Peyer's patch (tissue), 4 donors: ENCODE measurements around the gene NOL4L. TPM values are rescaled to one million over a fixed set of nuclear protein-coding genes. Genes with fewer than 3 reads are reported as not detected.

Experiments used
- DNase-seq, 3 donors: peaks; one replicate each; pipeline ENCODE4 v3.0.0-alpha.2; 2017 to 2019
- H3K27ac ChIP-seq, 4 donors: fragments of 200-600 bp; sonication (generic); one replicate each; pipeline ENCODE4 v1.5.1; 2016 to 2019
- H3K27me3 ChIP-seq, 2 donors: fragments of 200-600 bp; sonication (generic); one replicate each; pipeline ENCODE4 v1.5.1; 2019
- H3K36me3 ChIP-seq, 3 donors: fragments of 200-600 bp; sonication (generic); one replicate each; pipeline ENCODE4 v1.5.1; 2016 to 2019
- H3K4me1 ChIP-seq, 4 donors: fragments of 200-600 bp; sonication (generic); one replicate each; pipeline ENCODE4 v1.5.1; 2016 to 2019
- H3K4me3 ChIP-seq, 4 donors: fragments of 200-600 bp; sonication (generic); 1 replicate in 3 of 4; 2 replicates in 1 of 4; pipeline ENCODE4 v1.5.1; 2016 to 2019; ENCODE audit warnings: mild to moderate bottlenecking in 1 of 4
- H3K9me3 ChIP-seq, 4 donors: fragments of 200-600 bp; sonication (generic); one replicate each; pipeline ENCODE4 v1.5.1; 2016 to 2019; ENCODE audit warnings: mild to moderate bottlenecking in 1 of 4
- POLR2A ChIP-seq, 2 donors: fragments of 450-650 bp; IDR thresholded peaks; one replicate each; pipeline ENCODE4 v1.5.1; 2017; ENCODE audit warnings: antibody characterized with exemption in 2 of 2, mild to moderate bottlenecking in 2 of 2, moderate library complexity in 2 of 2
- total RNA-seq, 4 donors: library from RNA; depleted of rRNA; stranded (reverse); fragments of >200 nt; gene quantifications; one replicate each; pipeline ENCODE4 v1.1.0, GENCODE V29; 2016
- TF ChIP-seq, protein P1 (sequence below), 6 experiments: fragments of 450-650 bp in 4 of 6; fragments of 200-600 bp in 2 of 6; sonication (generic) in 1 of 6; IDR thresholded peaks; one replicate each; pipeline ENCODE4 v1.5.1; 2017 to 2019; ENCODE audit warnings: antibody characterized with exemption in 6 of 6, mild to moderate bottlenecking in 3 of 6, moderate library complexity in 1 of 6

Gene NOL4L
- total RNA-seq, 4 donors from 2014 or later: 44.6 to 134 (median 109) TPM

GRCh38 chr20:32607727-32608663, 22.9 kb upstream of the NOL4L start:
- no peaks in the 10 kb centered on the region for H3K9me3 ChIP-seq
- H3K36me3 ChIP-seq: no peaks in the 10 kb centered on the region
- no peaks in the 10 kb centered on the region for H3K27me3 ChIP-seq
- H3K4me1 ChIP-seq: no peaks in the 10 kb centered on the region
- H3K27ac ChIP-seq: no peak overlapping the region
- DNase-seq: no peak
- no peak overlapping the region for H3K4me3 ChIP-seq
- no peak for TF ChIP-seq POLR2A (IDR thresholded peaks at IDR 0.05)
- TF ChIP-seq, protein P1, sequence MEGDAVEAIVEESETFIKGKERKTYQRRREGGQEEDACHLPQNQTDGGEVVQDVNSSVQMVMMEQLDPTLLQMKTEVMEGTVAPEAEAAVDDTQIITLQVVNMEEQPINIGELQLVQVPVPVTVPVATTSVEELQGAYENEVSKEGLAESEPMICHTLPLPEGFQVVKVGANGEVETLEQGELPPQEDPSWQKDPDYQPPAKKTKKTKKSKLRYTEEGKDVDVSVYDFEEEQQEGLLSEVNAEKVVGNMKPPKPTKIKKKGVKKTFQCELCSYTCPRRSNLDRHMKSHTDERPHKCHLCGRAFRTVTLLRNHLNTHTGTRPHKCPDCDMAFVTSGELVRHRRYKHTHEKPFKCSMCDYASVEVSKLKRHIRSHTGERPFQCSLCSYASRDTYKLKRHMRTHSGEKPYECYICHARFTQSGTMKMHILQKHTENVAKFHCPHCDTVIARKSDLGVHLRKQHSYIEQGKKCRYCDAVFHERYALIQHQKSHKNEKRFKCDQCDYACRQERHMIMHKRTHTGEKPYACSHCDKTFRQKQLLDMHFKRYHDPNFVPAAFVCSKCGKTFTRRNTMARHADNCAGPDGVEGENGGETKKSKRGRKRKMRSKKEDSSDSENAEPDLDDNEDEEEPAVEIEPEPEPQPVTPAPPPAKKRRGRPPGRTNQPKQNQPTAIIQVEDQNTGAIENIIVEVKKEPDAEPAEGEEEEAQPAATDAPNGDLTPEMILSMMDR (IDR thresholded peaks at IDR 0.05): no peak

- no peaks in the 10 kb centered on the region for H3K27me3 ChIP-seq
- no peaks in the 10 kb centered on the region for H3K36me3 ChIP-seq
- DNase-seq: no peak
- H3K27ac ChIP-seq: no peak overlapping the region
- no peak overlapping the region for H3K4me3 ChIP-seq
- TF ChIP-seq POLR2A (IDR thresholded peaks at IDR 0.05): no peak
- TF ChIP-seq, protein P1 (IDR thresholded peaks at IDR 0.05): no peak
- no peaks in the 10 kb centered on the region for H3K4me1 ChIP-seq
- no peaks in the 10 kb centered on the region for H3K9me3 ChIP-seq
These were observed 22.2 kb upstream of the NOL4L start for GRCh38 chr20:32607324-32607723.

GRCh38 chr20:32606790-32607189, 21.7 kb upstream of the NOL4L start:
- no peak for DNase-seq
- H3K36me3 ChIP-seq: no peaks in the 10 kb centered on the region
- H3K9me3 ChIP-seq: no peaks in the 10 kb centered on the region
- H3K27ac ChIP-seq: no peak overlapping the region
- no peak overlapping the region for H3K4me3 ChIP-seq
- no peaks in the 10 kb centered on the region for H3K27me3 ChIP-seq
- H3K4me1 ChIP-seq: no peaks in the 10 kb centered on the region
- TF ChIP-seq POLR2A (IDR thresholded peaks at IDR 0.05): no peak
- TF ChIP-seq, protein P1 (IDR thresholded peaks at IDR 0.05): no peak

GRCh38 chr20:32606107-32606506, 21.0 kb upstream of the NOL4L start:
- no peaks in the 10 kb centered on the region for H3K27me3 ChIP-seq
- DNase-seq: no peak
- H3K27ac ChIP-seq: no peak overlapping the region
- TF ChIP-seq, protein P1 (IDR thresholded peaks at IDR 0.05): no peak
- TF ChIP-seq POLR2A (IDR thresholded peaks at IDR 0.05): no peak
- H3K4me1 ChIP-seq: no peaks in the 10 kb centered on the region
- no peaks in the 10 kb centered on the region for H3K9me3 ChIP-seq
- H3K4me3 ChIP-seq: no peak overlapping the region
- no peaks in the 10 kb centered on the region for H3K36me3 ChIP-seq

GRCh38 chr20:32605167-32605656, 20.1 kb upstream of the NOL4L start:
- peak in 1 of 3 donors; percentile 53 for DNase-seq
- H3K27me3 ChIP-seq: no peaks in the 10 kb centered on the region

More at GRCh38 chr20:32605167-32605656, 20.1 kb upstream of the NOL4L start:
- TF ChIP-seq POLR2A (IDR thresholded peaks at IDR 0.05): no peak
- TF ChIP-seq, protein P1 (IDR thresholded peaks at IDR 0.05): no peak
- Histone ChIP-seq H3K9me3 (no peaks in the 10 kb centered on the region), H3K36me3 (no peaks in the 10 kb centered on the region), H3K4me3 (no peak overlapping the region), H3K4me1 (no peaks in the 10 kb centered on the region), H3K27ac (no peak overlapping the region)
